OCI-LY7 (cell line): ENCODE measurements around the gene CLUH. TPM values are rescaled to one million over a fixed set of nuclear protein-coding genes. Genes with fewer than 3 reads are reported as not detected.

Experiments
- BruUV-seq: library from RNA; stranded (reverse); fragments of 400-500 nt; replicated peaks from 2 replicates; lab custom pipeline; 2021; lab: Mats Ljungman, UMichigan
- CTCF ChIA-PET: fragments of 300-600 bp; sonication (Branson Sonifier 250); formaldehyde crosslinking; loops from one replicate; lab custom pipeline; 2022; ENCODE audit warnings: antibody characterized with exemption; ENCODE audit not compliant: unreplicated experiment; lab: Charles Lee
- POLR2A ChIA-PET: fragments of 300-600 bp; sonication (Branson Sonifier 250); formaldehyde crosslinking; loops from one replicate; lab custom pipeline; 2022; ENCODE audit warnings: antibody characterized with exemption; lab: Charles Lee
- DNase-seq: peaks from one replicate; pipeline ENCODE4 v3.0.0-alpha.2; 2015; ENCODE audit warnings: low spot score
- H2AFZ ChIP-seq: fragments of 200-600 bp; sonication (generic), shearing (Covaris generic); 2 replicates; pipeline ENCODE4 v1.6.1; 2014; ENCODE audit warnings: mild to moderate bottlenecking, antibody characterized with exemption, low read length, moderate library complexity
- H3K27ac ChIP-seq: fragments of 200-600 bp; sonication (generic); 2 replicates; pipeline ENCODE4 v1.5.1; 2014; ENCODE audit warnings: mixed run types, low read depth, mild to moderate bottlenecking, moderate library complexity, low read length, inconsistent platforms; ENCODE audit not compliant: poor library complexity, severe bottlenecking
- H3K36me3 ChIP-seq: fragments of 200-600 bp; sonication (generic); 2 replicates; pipeline ENCODE4 v1.6.1; 2014; ENCODE audit warnings: mild to moderate bottlenecking, antibody characterized with exemption, low read length, moderate library complexity, mixed read lengths; ENCODE audit not compliant: insufficient read depth
- H3K4me1 ChIP-seq: fragments of 200-600 bp; sonication (generic); 2 replicates; pipeline ENCODE4 v1.5.1; 2014; ENCODE audit warnings: mild to moderate bottlenecking, low read length; ENCODE audit not compliant: insufficient read depth, poor library complexity, severe bottlenecking
- H3K4me2 ChIP-seq: fragments of 200-600 bp; sonication (generic); 2 replicates; pipeline ENCODE4 v1.6.1; 2014; ENCODE audit warnings: mild to moderate bottlenecking, low read length
- H3K4me3 ChIP-seq: fragments of 200-600 bp; sonication (generic); 2 replicates; pipeline ENCODE4 v1.5.1; 2014; ENCODE audit warnings: mild to moderate bottlenecking, low read depth, low read length; ENCODE audit not compliant: poor library complexity, severe bottlenecking
- H3K79me2 ChIP-seq: fragments of 200-600 bp; sonication (generic); 2 replicates; pipeline ENCODE4 v1.6.1; 2016; ENCODE audit warnings: low read depth, mild to moderate bottlenecking, low read length, moderate library complexity, mixed read lengths; ENCODE audit not compliant: insufficient read depth
- H3K9me2 ChIP-seq: fragments of 200-600 bp; sonication (generic); 2 replicates; pipeline ENCODE4 v1.6.1; 2016; ENCODE audit warnings: mild to moderate bottlenecking, low read length, mixed read lengths; ENCODE audit not compliant: insufficient read depth
- H3K9me3 ChIP-seq: fragments of 200-600 bp; sonication (generic); 2 replicates; pipeline ENCODE4 v1.6.1; 2014; ENCODE audit warnings: mild to moderate bottlenecking, mixed run types, low read length, mixed read lengths
- H4K20me1 ChIP-seq: fragments of 200-600 bp; sonication (generic); 2 replicates; pipeline ENCODE4 v1.6.1; 2014; ENCODE audit warnings: mild to moderate bottlenecking, antibody characterized with exemption, low read length, moderate library complexity, mixed read lengths; ENCODE audit not compliant: insufficient read depth
- EZH2phosphoT487 ChIP-seq: fragments of 200-600 bp; sonication (generic); IDR thresholded peaks from 2 replicates; pipeline ENCODE4 v1.6.1; 2018; ENCODE audit warnings: low read depth, borderline replicate concordance, mild to moderate bottlenecking, mixed run types, antibody characterized with exemption, low read length, moderate library complexity, mixed read lengths
- intact Hi-C: fragments of 100-400 bp; cut with micrococcal nuclease; formaldehyde crosslinking; loops from one replicate; pipeline ENCODE4 v1.10.0; 2022; ENCODE audit not compliant: unreplicated experiment
- microRNA-seq: library from miRNA; unstranded; fragments of <30 nt; microRNA quantifications from one replicate; pipeline ENCODE4 v1.2.0, GENCODE V29; 2022; ENCODE audit warnings: borderline replicate concordance
- small RNA-seq: library from RNA; depleted of rRNA; stranded (forward); fragments of <200 nt; gene quantifications from one replicate; pipeline ENCODE3, GENCODE V24; 2014
- total RNA-seq, 2 experiments: library from RNA; depleted of rRNA in 1 of 2; stranded (reverse); fragments of >200 nt in 1 of 2; shearing (Covaris generic) in 1 of 2; gene quantifications; 2 replicates each; pipeline ENCODE4 v1.2.3, GENCODE V29; 2014 to 2022
- TF ChIP-seq, protein P1 (sequence below): fragments of 200-600 bp; sonication (generic); conservative IDR thresholded peaks from 2 replicates; pipeline ENCODE4 v1.5.1; 2014; ENCODE audit warnings: mild to moderate bottlenecking, antibody characterized with exemption, low read length, moderate library complexity, mixed read lengths

Gene CLUH
- total RNA-seq, 2 experiments from 2014 or later: 96.3 to 132 TPM

DNA sequence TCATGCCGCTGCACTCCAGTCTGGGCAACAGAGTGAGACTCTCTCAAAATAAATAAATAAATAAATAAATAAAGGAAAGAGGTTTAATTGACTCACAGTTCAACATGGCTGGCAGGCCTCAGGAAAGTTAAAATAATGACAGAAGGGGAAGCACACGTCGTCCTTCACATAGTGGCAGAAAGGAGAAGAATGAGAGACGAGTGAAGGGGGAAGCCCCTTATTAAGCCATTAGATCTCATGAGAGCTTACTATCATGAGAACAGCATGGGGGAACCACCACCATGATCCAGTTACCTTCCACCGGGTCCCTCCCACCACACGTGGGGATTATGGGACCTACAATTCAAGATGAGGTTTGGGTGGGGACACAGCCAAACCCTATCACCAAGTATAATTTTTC, 63.6 kb downstream of the CLUH start:
- no peaks in the 10 kb centered on the region for H3K4me1 ChIP-seq
- intact Hi-C loops: no loop called here
- H3K9me2 ChIP-seq: no peaks in the 10 kb centered on the region
- no peak for TF ChIP-seq EZH2phosphoT487
- TF ChIP-seq, protein P1, sequence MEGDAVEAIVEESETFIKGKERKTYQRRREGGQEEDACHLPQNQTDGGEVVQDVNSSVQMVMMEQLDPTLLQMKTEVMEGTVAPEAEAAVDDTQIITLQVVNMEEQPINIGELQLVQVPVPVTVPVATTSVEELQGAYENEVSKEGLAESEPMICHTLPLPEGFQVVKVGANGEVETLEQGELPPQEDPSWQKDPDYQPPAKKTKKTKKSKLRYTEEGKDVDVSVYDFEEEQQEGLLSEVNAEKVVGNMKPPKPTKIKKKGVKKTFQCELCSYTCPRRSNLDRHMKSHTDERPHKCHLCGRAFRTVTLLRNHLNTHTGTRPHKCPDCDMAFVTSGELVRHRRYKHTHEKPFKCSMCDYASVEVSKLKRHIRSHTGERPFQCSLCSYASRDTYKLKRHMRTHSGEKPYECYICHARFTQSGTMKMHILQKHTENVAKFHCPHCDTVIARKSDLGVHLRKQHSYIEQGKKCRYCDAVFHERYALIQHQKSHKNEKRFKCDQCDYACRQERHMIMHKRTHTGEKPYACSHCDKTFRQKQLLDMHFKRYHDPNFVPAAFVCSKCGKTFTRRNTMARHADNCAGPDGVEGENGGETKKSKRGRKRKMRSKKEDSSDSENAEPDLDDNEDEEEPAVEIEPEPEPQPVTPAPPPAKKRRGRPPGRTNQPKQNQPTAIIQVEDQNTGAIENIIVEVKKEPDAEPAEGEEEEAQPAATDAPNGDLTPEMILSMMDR: no peak
- no TSS peak for BruUV-seq
- ChIA-PET CTCF (no interaction called here), POLR2A (no interaction called here)
- no peaks in the 10 kb centered on the region for H4K20me1 ChIP-seq
- H3K36me3 ChIP-seq: peaks cover 87% of the 10 kb centered on the region
- H3K9me3 ChIP-seq: no peaks in the 10 kb centered on the region
- H3K4me3 ChIP-seq: no peak overlapping the region
- no peak overlapping the region for H3K27ac ChIP-seq
- DNase-seq: no peak
- H2AFZ ChIP-seq: no peak overlapping the region
- H3K79me2 ChIP-seq: peaks cover 43% of the 10 kb centered on the region
- no peak overlapping the region for H3K4me2 ChIP-seq

DNA sequence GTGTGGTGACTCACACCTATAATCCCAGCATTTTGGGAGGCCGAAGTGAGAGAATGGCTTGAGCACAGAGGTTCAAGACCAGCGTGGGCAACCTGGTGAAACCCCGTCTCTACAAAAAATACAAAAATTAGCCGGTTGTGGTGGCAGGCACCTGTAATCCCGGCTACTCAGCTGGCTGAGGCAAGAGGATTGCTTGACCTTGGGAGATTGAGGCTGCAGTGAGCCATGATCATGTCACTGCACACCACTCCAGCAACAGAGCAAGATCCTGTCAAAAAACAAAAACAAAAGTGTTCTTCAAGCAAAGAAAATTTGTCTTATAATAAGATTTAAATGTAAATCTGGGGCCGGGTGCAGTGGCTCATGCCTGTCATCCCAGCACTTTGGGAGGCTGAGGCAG, 66.6 kb downstream of the CLUH start:
- DNase-seq: no peak
- no peak overlapping the region for H3K4me3 ChIP-seq
- H3K4me1 ChIP-seq: no peaks in the 10 kb centered on the region
- intact Hi-C loops: no loop called here
- H3K79me2 ChIP-seq: peaks cover 44% of the 10 kb centered on the region
- H3K27ac ChIP-seq: no peak overlapping the region
- TF ChIP-seq, protein P1: no peak
- no peaks in the 10 kb centered on the region for H3K9me2 ChIP-seq
- no peak overlapping the region for H2AFZ ChIP-seq
- CTCF ChIA-PET: no interaction called here
- POLR2A ChIA-PET: no interaction called here
- peaks cover 8% of the 10 kb centered on the region; the same call in 1 of the 2 replicates for H4K20me1 ChIP-seq
- peaks cover 93% of the 10 kb centered on the region for H3K36me3 ChIP-seq
- no peaks in the 10 kb centered on the region for H3K9me3 ChIP-seq
- H3K4me2 ChIP-seq: no peak overlapping the region
- BruUV-seq: no TSS peak

Small RNAs within 50 kb of the gene (microRNA-seq; reads per million reads assigned to microRNA genes)
- gene MIR1253 (not detected), gene MIR6776 (not detected)

Small RNAs within 50 kb of the gene (small RNA-seq; reads per million reads assigned to genes)
- gene MIR1253: not detected
- not detected for gene MIR6776
- not detected for gene RN7SL608P
- gene hsa-mir-1253: not detected

Other genes starting within 250 kb of the CLUH start
- 24.4 and 26.6 TPM in 2 replicates for gene METTL16, start 199.9 kb downstream of the CLUH start, total RNA-seq (2014; rRNA removed; shearing (Covaris generic))
- gene METTL16, start 199.9 kb downstream of the CLUH start, total RNA-seq (2022): 41.3 and 41.5 TPM in 2 replicates
- 51.1 and 61.3 TPM in 2 replicates for gene PAFAH1B1, start 118.1 kb downstream of the CLUH start, total RNA-seq (2014; rRNA removed; shearing (Covaris generic))
- 127 and 138 TPM in 2 replicates for gene PAFAH1B1, start 118.1 kb downstream of the CLUH start, total RNA-seq (2022)
- gene CCDC92B, start 37.9 kb upstream of the CLUH start, total RNA-seq (2014; rRNA removed; shearing (Covaris generic)): not detected in 2 replicates
- gene CCDC92B, start 37.9 kb upstream of the CLUH start, total RNA-seq (2022): not detected in 2 replicates
- gene RAP1GAP2, start 84.7 kb upstream of the CLUH start, total RNA-seq (2014; rRNA removed; shearing (Covaris generic)): 10.9 and 11.3 TPM in 2 replicates
- 23.8 and 28.2 TPM in 2 replicates for gene RAP1GAP2, start 84.7 kb upstream of the CLUH start, total RNA-seq (2022)